GM18498 (cell line): ENCODE results near the gene PLK3.
"Not testable (repeated sequence)": the region's sequence is repeated elsewhere in the genome, so short reads cannot be mapped to it uniquely, and the experiment has no call there.

Experiments used
- ATAC-seq: cut with Tn5 transposase; IDR thresholded peaks from one replicate; pipeline ENCODE4 v1.9.1; 2021; ENCODE audit warnings: mild to moderate bottlenecking, moderate library complexity; ENCODE audit not compliant: unreplicated experiment

The PLK3 gene

DNA sequence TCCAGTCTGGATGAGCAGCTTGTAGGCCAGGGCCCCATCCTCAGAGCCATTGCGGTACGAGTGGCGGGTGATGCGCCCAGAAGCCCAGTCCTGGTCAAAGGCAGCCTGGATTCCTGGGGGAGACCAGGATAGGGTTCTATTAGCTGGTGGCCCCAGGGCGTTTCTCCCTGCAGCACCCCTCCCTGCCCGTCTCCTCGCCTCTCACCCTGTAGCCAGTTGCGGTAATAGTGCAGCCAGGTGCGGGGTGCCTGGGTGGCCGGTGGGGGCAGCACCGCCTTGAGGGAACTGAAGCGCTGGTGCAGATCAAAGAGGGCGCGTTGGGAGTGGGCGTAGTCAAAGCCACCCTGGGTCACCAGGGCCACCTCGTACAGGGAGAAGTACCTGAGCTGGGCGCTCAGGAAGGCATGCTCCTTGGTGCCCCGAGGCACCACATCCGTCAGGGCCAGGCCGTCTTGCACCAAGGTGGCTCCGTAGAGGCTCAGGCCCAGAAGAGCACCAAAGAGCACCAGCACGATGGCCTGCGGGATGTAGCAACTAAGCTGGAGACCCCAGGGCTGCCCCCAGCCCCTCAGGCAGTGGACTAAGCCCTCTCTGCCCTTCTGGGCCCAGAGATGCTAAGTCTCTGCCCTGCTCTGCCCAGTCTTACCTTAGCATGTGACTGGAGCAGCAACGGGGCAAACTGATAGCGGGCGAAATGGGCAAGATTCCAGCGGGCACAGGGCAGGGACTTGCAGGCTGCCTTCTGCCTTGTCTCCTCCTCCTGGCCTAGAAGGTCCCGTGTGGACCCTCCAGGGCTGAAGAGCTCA lies 27.2 kb downstream of the PLK3 start:
- no peak for ATAC-seq

DNA sequence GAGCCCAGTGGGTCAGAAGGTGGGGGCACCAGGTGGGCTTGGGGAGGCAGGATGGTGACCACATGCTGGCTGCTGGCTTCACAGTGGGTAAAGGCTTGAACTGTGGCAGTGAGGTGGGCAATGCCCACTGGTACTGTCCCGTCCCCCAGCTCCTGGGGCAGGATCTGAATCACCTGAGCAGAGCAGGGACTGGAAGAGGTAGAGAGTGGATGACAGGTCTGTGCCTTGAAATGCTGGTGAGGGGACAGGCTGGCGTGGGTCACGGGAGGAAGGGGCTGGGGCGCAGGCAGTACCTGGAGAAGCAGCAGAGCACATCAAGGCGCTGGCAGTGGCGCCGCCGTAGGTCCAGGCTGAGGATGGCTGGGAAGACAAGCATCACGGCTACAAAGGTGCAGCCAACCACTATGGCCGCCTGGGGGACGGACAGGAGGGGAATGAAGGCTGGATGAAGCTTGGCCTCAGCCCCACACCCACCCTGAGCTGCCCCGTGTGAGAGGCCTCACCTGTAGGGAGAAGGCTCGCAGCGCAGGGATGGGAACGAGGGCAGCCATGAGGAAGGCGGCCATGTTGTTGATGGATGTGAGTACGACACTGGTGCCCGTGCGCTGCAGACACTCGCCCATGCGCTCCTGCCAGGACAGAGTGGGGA lies 27.9 kb downstream of the PLK3 start:
- no peak for ATAC-seq

DNA sequence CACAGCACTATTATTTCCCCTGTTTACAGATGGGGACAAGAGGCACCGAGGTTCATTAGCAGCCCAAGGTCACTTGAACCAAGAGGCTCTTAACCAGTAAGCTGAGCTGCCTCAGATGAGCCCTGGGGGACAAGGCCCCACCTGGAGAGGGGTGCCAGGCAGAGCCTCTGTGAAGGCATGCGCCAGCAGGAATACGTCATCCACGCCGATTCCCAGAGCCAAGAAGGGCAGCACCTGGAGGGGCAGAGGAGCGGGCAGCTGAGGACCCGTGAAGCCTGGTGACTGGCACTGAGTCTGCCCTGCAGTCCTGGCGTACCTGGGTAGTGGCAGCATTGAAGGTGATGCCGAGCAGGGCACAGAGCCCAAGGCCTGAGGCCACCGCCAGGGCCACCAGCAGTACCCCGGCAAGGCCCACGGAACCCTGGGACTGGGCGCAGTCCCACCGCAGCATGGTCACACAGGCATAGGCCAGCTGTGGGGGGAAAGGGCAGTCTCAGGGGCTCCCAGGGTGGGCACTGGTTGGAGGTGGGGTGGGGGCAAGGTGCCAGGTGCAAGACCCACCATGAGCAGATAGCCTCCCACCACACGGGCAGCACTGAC lies 28.8 kb downstream of the PLK3 start:
- ATAC-seq = no peak

DNA sequence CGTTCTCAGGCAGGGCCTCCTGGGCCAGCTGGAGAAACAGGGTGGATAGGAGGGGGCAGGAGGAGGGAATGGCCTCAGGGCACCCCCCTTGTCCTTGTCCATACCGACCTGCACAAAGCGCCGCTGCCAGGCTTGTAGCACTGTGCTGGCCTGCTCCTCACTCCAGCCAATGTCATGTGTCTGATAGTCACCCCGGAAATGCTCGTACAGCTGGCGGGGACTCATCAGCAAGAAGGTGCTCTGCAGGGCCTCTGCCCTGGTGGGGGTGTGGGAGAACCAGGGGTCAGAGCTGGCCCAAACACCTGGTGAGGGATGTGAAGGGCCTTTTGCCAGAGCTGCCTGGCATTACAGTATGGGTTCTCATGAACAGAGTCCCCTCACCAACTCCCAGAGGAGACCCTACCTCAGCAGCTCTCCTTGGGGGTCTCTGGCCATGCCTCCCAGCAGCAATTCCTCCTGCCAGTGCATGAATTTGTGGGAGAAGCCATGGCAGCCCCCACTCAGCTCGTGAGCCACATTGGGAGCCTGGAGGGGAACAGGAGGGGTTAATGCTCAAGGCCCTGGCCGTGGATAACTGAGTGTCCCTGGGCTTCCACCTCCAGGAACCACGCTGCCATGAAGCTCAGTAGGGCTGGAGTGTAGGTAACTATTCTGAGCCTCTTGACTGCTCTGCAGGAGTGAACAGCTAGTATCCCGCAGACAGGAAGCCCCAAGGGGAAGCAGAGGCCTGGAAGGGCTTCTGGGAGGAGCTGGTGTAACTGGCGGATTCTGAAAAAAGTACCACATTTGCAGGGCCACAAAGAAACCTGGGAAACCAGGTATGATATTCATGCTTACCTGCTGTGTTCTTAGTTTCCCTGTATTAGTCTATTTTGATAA lies 29.6 kb downstream of the PLK3 start:
- no peak for ATAC-seq

DNA sequence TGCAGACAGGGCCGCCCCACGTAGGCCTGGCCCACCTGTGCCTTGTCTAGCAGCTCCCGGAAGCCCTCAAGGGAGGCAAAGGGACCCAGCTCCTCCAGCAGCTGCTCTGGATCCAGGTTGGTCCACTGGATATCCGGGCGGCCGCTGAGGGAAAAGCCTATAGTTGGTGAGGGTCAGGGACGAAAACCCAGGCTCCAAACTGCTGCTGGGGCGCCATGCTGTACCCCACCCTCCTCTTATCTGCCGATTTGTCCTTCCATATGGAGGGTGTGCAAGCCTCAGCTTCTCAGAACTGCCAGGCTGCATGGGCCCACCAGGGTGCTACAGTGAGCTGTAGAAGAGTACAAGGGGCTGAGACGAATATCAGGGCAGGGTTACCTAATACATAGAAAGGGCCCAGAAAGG lies 30.7 kb downstream of the PLK3 start:
- ATAC-seq = no peak

DNA sequence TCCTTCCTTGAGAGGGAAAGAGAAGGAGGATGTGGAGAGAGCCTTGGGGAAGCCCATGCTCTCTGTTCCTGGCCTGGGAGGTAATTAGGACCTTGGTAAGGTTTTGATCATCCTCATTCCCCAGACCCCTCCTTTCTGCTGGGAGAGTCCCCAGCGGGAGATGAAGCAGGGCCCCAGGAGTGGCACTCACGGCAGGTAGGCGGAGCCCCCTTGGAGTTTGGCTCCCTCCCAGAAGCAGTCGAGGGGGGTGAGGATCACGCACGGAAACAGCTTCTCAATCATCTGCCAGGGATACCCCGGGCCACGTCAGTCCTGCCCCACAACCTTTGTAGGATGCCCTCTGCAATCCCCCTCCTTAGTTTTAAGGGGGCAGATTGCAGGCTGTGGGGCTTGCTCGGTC lies 31.3 kb downstream of the PLK3 start:
- ATAC-seq = no peak

DNA sequence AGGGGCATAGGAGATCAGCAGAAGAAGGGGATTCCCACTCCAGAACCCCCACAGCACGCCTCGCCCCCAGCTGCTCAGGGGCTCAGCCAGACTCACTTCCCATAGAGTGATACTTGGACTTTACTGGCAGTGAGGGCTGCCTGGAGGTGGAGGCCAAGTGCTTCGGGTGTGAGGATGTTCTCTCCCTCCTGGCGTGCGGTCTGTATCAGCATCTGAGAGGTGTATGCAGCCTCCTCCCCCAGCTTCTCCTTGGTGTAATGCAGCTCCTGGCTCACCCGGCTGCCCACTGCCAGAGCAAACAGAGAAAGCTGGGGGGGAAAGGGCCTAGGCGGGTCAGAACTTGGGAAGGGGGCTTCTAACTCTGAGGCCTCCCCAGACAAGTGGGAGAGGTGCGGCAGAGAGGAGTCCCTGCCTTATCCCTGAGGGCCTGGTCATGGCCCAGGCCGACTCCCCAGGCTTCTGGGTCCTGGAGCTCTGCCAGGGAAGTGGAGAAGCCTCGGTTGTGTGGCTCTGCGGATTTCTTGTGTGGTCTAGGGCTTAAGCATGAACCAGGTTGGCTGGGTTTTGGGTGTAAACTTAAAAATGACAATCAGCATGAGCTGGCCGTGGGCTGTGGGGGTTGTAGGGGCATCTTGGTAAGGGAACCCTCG lies 32.0 kb downstream of the PLK3 start:
- no peak for ATAC-seq

DNA sequence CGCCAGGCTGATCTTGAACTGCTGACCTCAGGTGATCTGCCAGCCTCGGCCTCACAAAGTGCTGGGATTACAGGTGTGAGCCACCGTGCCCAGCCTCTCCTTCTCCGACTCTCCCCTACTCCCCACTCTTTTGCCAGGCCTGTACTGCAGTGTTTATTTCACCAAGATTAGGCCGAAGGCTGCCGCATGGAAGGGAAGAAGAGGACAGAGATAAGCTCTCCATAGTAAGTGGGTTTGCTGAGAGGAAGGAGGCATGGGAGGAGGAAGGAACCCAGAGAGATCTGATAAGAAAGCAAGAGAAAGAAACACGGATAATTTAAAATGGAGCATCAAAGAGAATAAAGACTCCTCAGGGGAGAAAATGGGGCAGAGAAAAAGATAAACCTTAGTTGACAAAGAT lies 34.2 kb downstream of the PLK3 start:
- ATAC-seq = no peak

DNA sequence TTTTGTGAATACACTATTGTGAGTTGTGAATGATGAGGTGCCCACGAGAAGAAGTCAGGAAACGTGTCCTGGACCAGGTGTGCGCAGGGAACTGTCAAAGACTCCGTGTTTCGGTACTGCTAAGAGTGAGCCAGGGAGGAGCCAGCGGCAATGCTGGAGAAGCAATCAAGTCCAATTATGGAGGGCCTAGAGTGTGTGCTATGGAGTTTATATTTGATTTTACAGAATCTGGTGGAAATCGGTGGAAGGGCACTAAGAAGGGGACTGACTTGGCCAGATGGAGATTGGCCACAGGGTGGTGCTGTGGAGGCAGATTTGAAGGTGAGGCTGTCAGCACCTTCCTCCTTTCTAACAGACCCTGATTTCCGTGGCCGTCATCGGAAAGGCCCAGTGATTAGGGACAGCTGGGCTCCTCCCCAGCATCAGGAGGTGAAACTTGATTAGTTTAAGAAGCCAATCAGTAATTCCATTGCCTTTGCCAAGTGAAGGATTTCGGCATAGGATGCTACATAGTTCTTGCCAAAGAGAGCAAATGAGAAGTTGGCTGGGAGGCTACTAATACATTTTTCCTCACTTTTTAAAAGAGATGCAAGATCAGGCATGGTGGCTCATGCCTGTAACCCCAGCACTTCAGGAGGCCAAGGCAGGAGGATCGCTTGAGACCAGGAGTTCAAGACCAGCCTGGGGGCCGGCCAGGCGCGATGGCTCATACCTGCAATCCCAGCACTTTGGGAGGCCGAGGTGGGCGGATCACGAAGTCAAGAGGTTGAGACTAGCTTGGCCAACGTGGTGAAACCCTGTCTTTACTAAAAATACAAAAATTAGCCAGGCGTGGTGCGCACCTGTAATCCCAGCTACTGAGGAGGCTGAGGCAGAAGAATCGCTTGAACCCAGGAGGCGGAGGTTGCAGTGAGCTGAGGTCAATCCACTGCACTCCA lies 35.8 kb downstream of the PLK3 start:
- ATAC-seq = peak; percentile 63

DNA sequence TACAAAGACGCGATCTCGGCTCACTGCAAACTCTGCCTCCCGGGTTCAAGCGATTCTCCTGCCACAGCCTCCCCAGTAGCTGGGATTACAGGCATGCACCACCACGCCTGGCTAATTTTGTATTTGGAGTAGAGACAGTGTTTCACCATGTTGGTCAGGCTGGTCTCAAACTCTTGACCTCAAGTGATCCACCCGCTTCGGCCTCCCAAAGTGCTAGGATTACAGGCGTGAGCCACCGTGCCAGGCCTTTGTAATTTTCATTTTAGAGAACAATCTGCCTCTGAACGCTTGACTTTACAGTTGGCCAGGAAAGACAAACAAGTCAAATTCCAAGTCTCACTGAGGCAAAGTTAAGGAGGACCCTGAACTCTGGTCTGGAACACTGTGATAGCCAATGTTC lies 38.1 kb downstream of the PLK3 start:
- not testable (repeated sequence) for ATAC-seq

DNA sequence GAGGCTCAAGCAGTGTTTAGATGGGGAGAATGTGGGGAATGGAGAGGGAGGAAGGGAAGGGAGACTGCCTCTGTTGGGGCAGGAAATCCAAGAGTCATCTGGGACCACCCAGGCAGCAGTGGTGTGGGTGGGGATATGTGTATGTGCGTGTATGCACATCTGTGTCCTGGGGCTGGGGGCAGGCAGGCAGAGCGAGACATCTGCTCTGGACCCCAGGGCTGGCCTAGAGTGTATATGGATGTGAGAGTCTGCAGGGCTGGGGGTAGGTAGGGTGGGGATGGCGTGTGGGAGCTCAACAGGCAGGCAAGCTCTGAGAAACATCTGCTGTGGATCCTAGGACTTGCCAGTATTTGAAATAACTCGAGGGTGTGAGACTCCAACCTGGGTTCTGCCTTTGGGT lies 39.4 kb downstream of the PLK3 start:
- no peak for ATAC-seq

DNA sequence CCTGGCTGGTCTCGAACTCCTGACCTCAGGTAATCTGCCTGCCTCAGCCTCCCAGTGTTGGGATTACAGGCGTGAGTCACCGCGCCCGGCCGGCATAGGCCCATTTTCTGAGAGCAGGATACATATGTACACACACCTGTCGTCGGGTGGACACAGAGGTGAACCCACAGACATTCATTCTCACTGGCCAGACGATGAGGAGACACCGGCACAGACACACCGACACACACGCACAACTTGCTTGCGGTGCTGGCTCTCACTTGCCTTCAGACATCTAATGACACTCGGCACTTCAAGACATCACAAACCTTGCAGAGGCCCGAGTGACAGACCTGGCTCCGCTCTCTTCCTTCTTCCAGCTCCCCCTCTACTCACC lies 42.3 kb downstream of the PLK3 start:
- no peak for ATAC-seq

DNA sequence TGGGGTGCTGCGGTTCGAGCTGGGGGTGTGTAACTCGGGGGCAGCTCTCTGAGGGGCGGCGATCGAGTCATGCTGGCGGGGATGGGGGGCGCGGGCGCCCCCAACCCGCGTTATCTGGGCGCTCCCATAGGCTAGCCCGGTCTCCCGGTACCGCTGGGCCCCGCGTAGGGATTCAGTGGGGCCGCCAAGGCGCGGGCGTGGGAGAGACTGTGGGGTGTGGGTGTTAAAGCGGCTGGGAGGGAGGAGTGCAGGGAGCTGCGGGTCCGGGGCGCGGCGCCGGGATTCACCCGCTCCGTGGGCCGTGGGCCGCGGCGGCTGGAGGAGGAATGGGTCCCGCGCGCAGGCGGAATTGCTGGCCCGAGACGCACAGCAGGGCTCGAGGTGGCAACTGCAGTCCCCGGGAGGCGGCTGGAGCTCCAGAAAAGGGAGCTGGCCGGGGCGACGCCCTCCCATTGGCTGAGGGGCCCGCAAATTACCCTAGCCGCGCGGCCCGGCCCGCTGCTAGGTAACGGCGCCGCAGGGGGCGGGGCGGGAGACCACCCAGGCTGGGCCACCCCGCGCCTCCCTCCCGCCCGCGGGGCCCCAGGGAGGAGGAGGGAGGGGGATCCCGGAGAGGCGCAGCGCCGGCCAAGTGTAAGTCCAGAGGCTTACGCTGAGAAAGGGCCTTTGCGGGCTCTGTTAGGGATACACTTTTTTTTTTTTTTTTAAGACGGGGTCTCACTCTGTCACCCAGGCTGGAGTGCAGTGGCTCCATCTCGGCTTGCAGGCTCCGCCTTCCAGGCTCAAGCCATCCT lies 42.9 kb downstream of the PLK3 start, which contains the start of gene PTCH2:
Gene PTCH2, minus strand, starts transcription at position 392 of the 794 bp plus-strand sequence. Its CDS starts 321 bp downstream, at position 71.
- ATAC-seq = no peak

DNA sequence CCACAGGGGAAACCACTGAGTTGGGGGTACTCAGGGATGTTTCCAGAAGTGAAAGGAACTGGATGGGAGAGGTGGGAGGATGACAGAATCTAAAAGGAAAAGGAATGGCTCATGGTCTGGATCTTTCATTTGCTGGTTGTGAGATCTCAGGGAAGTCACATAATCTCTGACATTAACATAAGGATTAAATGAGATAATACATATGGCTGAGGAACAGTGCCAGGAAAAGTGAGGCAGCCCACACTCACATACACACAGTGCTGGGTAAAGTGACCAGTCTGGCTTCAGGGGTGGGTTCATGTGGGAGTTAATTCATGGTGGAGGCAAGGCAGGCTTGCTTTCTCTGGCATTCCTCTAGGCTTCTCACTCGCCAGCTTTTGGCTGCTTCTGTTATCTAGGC lies 46.8 kb downstream of the PLK3 start:
- ATAC-seq = no peak

DNA sequence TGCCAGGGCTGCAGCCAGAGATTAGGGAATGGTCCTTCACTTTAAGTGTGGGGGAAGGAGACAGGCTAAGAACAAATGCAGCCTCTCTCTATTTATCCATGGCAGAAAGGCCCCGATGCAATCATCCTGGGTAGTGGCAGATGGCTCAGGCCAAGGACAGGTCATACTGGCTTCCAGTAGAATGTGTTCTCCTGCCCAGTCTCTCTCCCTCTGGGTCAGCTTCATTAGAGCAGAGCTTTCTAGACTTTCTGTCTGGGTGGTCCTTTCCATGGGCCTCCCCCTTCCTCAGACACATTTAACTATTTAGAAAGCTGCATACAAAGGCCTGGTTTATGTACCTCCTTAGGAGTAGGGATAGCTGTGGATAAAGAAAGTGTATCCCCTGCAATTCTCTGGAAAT lies 47.7 kb downstream of the PLK3 start:
- ATAC-seq = no peak

DNA sequence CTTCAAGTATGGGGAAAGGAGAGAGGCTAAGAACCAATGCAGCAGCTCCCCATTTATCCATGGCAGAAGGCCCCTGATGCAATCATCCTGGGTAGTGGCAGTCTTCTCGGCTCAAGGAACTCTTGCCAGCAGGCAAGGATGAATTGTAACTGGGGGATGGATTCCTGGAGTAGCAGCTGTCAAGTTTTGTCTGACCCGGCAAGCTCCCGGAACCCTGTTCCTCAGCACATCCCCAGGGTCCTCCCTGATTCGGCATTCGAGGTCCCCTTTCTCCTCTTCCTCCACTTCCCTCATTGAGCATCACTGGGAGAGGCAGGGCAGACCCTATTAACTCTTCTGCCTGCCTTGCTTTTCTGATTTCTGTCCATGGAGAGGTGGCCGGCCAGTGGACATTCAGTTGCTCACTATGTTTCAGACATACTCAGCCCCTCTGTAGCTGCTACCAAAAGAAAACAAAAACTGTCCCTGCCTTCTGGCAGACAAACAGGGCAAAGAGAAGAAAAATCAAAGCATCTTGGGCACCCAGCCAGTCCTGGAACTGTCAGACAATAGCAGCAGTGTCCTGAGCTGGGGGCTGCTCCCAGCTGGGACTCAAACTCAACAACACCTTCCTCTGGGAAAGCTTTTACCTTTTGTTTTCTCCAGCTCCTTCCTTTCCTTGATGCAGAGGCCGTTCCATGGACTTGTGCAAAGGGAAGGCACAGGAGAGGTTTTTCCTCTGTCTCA lies 48.4 kb downstream of the PLK3 start:
- ATAC-seq = no peak

DNA sequence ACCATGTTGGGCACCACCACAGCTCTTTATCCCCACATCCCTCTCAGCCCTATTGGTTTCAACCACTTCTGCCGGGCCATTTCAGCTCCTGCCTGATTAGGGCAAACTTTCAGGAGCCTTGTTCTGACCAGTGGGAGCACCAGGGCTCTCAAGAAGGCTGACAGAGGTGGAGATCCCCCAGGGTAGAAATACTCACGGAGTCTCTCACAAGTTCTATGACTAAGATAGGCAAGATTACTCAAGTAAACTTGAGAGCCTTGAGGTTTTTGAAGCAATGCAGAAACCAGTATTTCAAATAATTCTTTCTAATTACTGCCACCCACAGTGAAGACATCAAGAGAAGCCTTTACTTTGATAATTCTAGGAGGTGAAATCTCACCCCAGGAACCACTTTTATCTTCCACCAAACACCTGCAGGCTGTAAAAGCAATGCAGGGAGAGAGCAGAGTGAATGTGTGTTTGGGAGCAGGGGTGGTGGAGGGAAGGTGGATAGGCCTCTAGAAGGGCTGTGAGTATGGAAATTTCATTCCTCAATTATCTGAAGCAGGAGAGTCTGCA lies 49.5 kb downstream of the PLK3 start:
- ATAC-seq = no peak

DNA sequence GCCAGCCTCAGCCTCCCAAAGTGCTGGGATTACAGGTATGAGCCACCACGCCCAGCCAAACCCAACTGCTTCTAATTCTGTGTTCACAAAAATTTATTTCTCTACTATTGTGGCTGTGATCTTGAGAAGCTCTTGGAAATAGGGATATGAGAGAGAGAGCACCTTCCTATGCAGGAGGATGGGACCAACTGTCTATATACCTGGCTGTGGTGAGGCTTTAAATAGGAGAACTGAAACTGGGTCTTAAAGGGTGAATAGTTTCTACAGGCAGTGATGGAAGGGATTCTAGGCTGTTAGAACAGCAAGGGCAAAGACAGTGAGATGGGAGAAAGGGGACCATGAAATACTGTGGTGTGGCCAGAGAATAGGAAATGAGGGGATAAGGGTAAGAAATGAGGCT lies 51.1 kb downstream of the PLK3 start:
- no peak for ATAC-seq
